ENCODE data around the gene UNC45B. TPM values are rescaled to one million over a fixed set of nuclear protein-coding genes. Genes with fewer than 3 reads are reported as not detected.

Gene UNC45B
- total and polyA plus RNA-seq, 2 of the 8 experiments (the other 6 are each of a cell fraction or from before 2014, with no cell fraction given) = 0.06 to 0.15 TPM

Other genes with a start within 250 kb of the UNC45B start
- gene CCT6B, start 186.4 kb upstream of the UNC45B start, total RNA-seq (2021; fragmentation: NEBNext Ultra II Directional; extraction: Animal tissue kit (Norgen Biotek cat#: 25700)) = 0.48 and 1.3 TPM in 2 replicates
- gene CCT6B, start 186.4 kb upstream of the UNC45B start, polyA plus RNA-seq (2011; rRNA removed) = 0.53 and 0.67 TPM in 2 replicates
- 18.5 and 19.9 TPM in 2 replicates for gene ZNF830, start 186.3 kb upstream of the UNC45B start, total RNA-seq (2021; fragmentation: NEBNext Ultra II Directional; extraction: Animal tissue kit (Norgen Biotek cat#: 25700))
- 3.9 and 4.2 TPM in 2 replicates for gene ZNF830, start 186.3 kb upstream of the UNC45B start, polyA plus RNA-seq (2011; rRNA removed)
- gene LIG3, start 167.3 kb upstream of the UNC45B start, total RNA-seq (2021; fragmentation: NEBNext Ultra II Directional; extraction: Animal tissue kit (Norgen Biotek cat#: 25700)) = 89.3 and 95.1 TPM in 2 replicates
- 63.6 and 76.5 TPM in 2 replicates for gene LIG3, start 167.3 kb upstream of the UNC45B start, polyA plus RNA-seq (2011; rRNA removed)
- gene RFFL, start 84.1 kb upstream of the UNC45B start, total RNA-seq (2021; fragmentation: NEBNext Ultra II Directional; extraction: Animal tissue kit (Norgen Biotek cat#: 25700)) = 20.0 and 24.5 TPM in 2 replicates
- 14.0 and 14.2 TPM in 2 replicates for gene RFFL, start 84.1 kb upstream of the UNC45B start, polyA plus RNA-seq (2011; rRNA removed)
- 12.9 and 13.7 TPM in 2 replicates for gene RAD51D, start 28.0 kb upstream of the UNC45B start, total RNA-seq (2021; fragmentation: NEBNext Ultra II Directional; extraction: Animal tissue kit (Norgen Biotek cat#: 25700))
- 9.2 and 10.2 TPM in 2 replicates for gene RAD51D, start 28.0 kb upstream of the UNC45B start, polyA plus RNA-seq (2011; rRNA removed)
- gene FNDC8, start 26.2 kb upstream of the UNC45B start, total RNA-seq (2021; fragmentation: NEBNext Ultra II Directional; extraction: Animal tissue kit (Norgen Biotek cat#: 25700)) = not detected in 2 replicates
- not detected in 2 replicates for gene FNDC8, start 26.2 kb upstream of the UNC45B start, polyA plus RNA-seq (2011; rRNA removed)
- gene NLE1, start 5.5 kb upstream of the UNC45B start, total RNA-seq (2021; fragmentation: NEBNext Ultra II Directional; extraction: Animal tissue kit (Norgen Biotek cat#: 25700)) = 50.1 and 51.5 TPM in 2 replicates
- gene NLE1, start 5.5 kb upstream of the UNC45B start, polyA plus RNA-seq (2011; rRNA removed) = 50.4 and 67.7 TPM in 2 replicates
- not detected in 2 replicates for gene SLC35G3, start 46.6 kb downstream of the UNC45B start, total RNA-seq (2021; fragmentation: NEBNext Ultra II Directional; extraction: Animal tissue kit (Norgen Biotek cat#: 25700))
- not detected in 2 replicates for gene SLC35G3, start 46.6 kb downstream of the UNC45B start, polyA plus RNA-seq (2011; rRNA removed)
- gene SLFN5, start 95.3 kb downstream of the UNC45B start, total RNA-seq (2021; fragmentation: NEBNext Ultra II Directional; extraction: Animal tissue kit (Norgen Biotek cat#: 25700)) = 2.6 and 3.0 TPM in 2 replicates
- 0.86 and 0.96 TPM in 2 replicates for gene SLFN5, start 95.3 kb downstream of the UNC45B start, polyA plus RNA-seq (2011; rRNA removed)
- gene SLFN11, start 225.8 kb downstream of the UNC45B start, total RNA-seq (2021; fragmentation: NEBNext Ultra II Directional; extraction: Animal tissue kit (Norgen Biotek cat#: 25700)) = 0.27 and 0.28 TPM in 2 replicates
- 0.09 and 0.11 TPM in 2 replicates for gene SLFN11, start 225.8 kb downstream of the UNC45B start, polyA plus RNA-seq (2011; rRNA removed)